Measurements from ENCODE around the gene C4orf36. TPM values are rescaled to one million over a fixed set of nuclear protein-coding genes. Genes with fewer than 3 reads are reported as not detected.
A peak's percentile ranks its signal among the peaks of the same experiment; 100 is the strongest.

Gene C4orf36
- under 1 TPM in 1 of 2 experiments, not detected in 1; 0.44 TPM for total RNA-seq

GRCh38 chr4:86891762-86892635 is at the start of gene C4orf36:
Gene C4orf36, minus strand, starts transcription at chr4:86892422. Its CDS starts 902 bp downstream, at chr4:86891520.
- no peaks in the 10 kb centered on the region for H3K36me3 Mint-ChIP-seq (ENCODE audit: low read depth)
- peak; percentile 66 for DNase-seq
- CTCF ChIA-PET = interaction anchor here (1.6 to 4.5 kb wide), 2 partner anchors 31 to 394 kb away, joined by 4 to 56 read pairs; no protein-coding TSS in a partner anchor
- no peaks in the 10 kb centered on the region for H3K9me3 Mint-ChIP-seq
- peaks cover 5% of the 10 kb centered on the region for H3K4me1 Mint-ChIP-seq (ENCODE audit: low read depth)
- H3K4me3 Mint-ChIP-seq = peak within 1 kb of the TSS; percentile 73
- H3K27ac Mint-ChIP-seq = no peak within 1 kb of the TSS
- intact Hi-C loops (cut with micrococcal nuclease) = loop anchor here (2.0 to 10.0 kb wide), 2 partner anchors 297 to 1747 kb away; partner anchors contain the start of gene PTPN13
- peaks cover 22% of the 10 kb centered on the region for H3K27me3 Mint-ChIP-seq (ENCODE audit: low read depth)

GRCh38 chr4:86940920-86941460 is 48.8 kb upstream of the C4orf36 start:
- Mint-ChIP-seq H3K4me3 (no peak overlapping the region), H3K9me3 (no peaks in the 10 kb centered on the region), H3K36me3 (ENCODE audit: low read depth) (no peaks in the 10 kb centered on the region), H3K27ac (no peak overlapping the region), H3K27me3 (ENCODE audit: low read depth) (no peaks in the 10 kb centered on the region), H3K4me1 (ENCODE audit: low read depth) (peaks cover 52% of the 10 kb centered on the region)
- no peak for DNase-seq
- CTCF ChIA-PET = no interaction called here
- intact Hi-C loops (cut with micrococcal nuclease) = no loop called here

GRCh38 chr4:86939729-86940575 is 47.7 kb upstream of the C4orf36 start:
- H3K36me3 Mint-ChIP-seq (ENCODE audit: low read depth) = no peaks in the 10 kb centered on the region
- no peaks in the 10 kb centered on the region for H3K9me3 Mint-ChIP-seq
- peak overlapping the region; percentile 55 for H3K27ac Mint-ChIP-seq
- intact Hi-C loops (cut with micrococcal nuclease) = loop anchor here (1.0 to 5.0 kb wide), 4 partner anchors 7 to 1442 kb away; no protein-coding TSS in a partner anchor
- peaks cover 49% of the 10 kb centered on the region for H3K4me1 Mint-ChIP-seq (ENCODE audit: low read depth)
- peak; percentile 57 for DNase-seq
- CTCF ChIA-PET = interaction anchor here (1.1 to 3.1 kb wide), 5 partner anchors 14 to 152 kb away, joined by 4 to 13 read pairs (median 7); no protein-coding TSS in a partner anchor
- H3K4me3 Mint-ChIP-seq = no peak overlapping the region
- no peaks in the 10 kb centered on the region for H3K27me3 Mint-ChIP-seq (ENCODE audit: low read depth)

- intact Hi-C loops (cut with micrococcal nuclease) = loop anchor here (1.0 to 5.0 kb wide), 4 partner anchors 8 to 1443 kb away; no protein-coding TSS in a partner anchor
- peaks cover 45% of the 10 kb centered on the region for H3K4me1 Mint-ChIP-seq (ENCODE audit: low read depth)
- H3K9me3 Mint-ChIP-seq = no peaks in the 10 kb centered on the region
- no peaks in the 10 kb centered on the region for H3K36me3 Mint-ChIP-seq (ENCODE audit: low read depth)
- CTCF ChIA-PET = interaction anchor here (1.1 to 3.1 kb wide), 5 partner anchors 15 to 153 kb away, joined by 4 to 13 read pairs (median 7); no protein-coding TSS in a partner anchor
- H3K27ac Mint-ChIP-seq = peak overlapping the region; percentile 55
- no peak for DNase-seq
- no peaks in the 10 kb centered on the region for H3K27me3 Mint-ChIP-seq (ENCODE audit: low read depth)
- H3K4me3 Mint-ChIP-seq = no peak overlapping the region
Measured at GRCh38 chr4:86938771-86939520, 46.7 kb upstream of the C4orf36 start.

- peak overlapping the region; percentile 92 for H3K27ac Mint-ChIP-seq
Measured at GRCh38 chr4:86935853-86936733, 43.9 kb upstream of the C4orf36 start.

GRCh38 chr4:86935566-86935852 is 43.3 kb upstream of the C4orf36 start:
- peaks cover 46% of the 10 kb centered on the region for H3K4me1 Mint-ChIP-seq (ENCODE audit: low read depth)
- no peak for DNase-seq
- H3K36me3 Mint-ChIP-seq (ENCODE audit: low read depth) = no peaks in the 10 kb centered on the region
- intact Hi-C loops (cut with micrococcal nuclease) = loop anchor here (1.0 to 5.0 kb wide), 4 partner anchors 71 to 1447 kb away; partner anchors contain the start of gene NUDT9
- H3K9me3 Mint-ChIP-seq = no peaks in the 10 kb centered on the region
- peak overlapping the region; percentile 87 for H3K4me3 Mint-ChIP-seq
- peak overlapping the region; percentile 92 for H3K27ac Mint-ChIP-seq
- no peaks in the 10 kb centered on the region for H3K27me3 Mint-ChIP-seq (ENCODE audit: low read depth)
- CTCF ChIA-PET = interaction anchor here (0.9 to 3.0 kb wide), 12 partner anchors 8 to 164 kb away, joined by 3 to 24 read pairs (median 6); no protein-coding TSS in a partner anchor

More at GRCh38 chr4:86935853-86936733, 43.9 kb upstream of the C4orf36 start:
- DNase-seq = peak; percentile 90
- peaks cover 48% of the 10 kb centered on the region for H3K4me1 Mint-ChIP-seq (ENCODE audit: low read depth)
- peak overlapping the region; percentile 87 for H3K4me3 Mint-ChIP-seq
- intact Hi-C loops (cut with micrococcal nuclease) = loop anchor here (1.0 to 5.0 kb wide), 9 partner anchors 21 to 1446 kb away; partner anchors contain the start of gene NUDT9
- CTCF ChIA-PET = interaction anchor here (0.6 to 3.1 kb wide), 13 partner anchors 9 to 164 kb away, joined by 3 to 24 read pairs (median 5); no protein-coding TSS in a partner anchor
- H3K27me3 Mint-ChIP-seq (ENCODE audit: low read depth) = no peaks in the 10 kb centered on the region
- no peaks in the 10 kb centered on the region for H3K36me3 Mint-ChIP-seq (ENCODE audit: low read depth)
- no peaks in the 10 kb centered on the region for H3K9me3 Mint-ChIP-seq

- Mint-ChIP-seq H3K9me3 (no peaks in the 10 kb centered on the region), H3K4me3 (peak within 1 kb of the TSS; percentile 87), H3K36me3 (ENCODE audit: low read depth) (peaks cover 2% of the 10 kb centered on the region), H3K27ac (peak within 1 kb of the TSS; percentile 92), H3K4me1 (ENCODE audit: low read depth) (peaks cover 40% of the 10 kb centered on the region), H3K27me3 (ENCODE audit: low read depth) (no peaks in the 10 kb centered on the region)
- DNase-seq = peak; percentile 89
- CTCF ChIA-PET = interaction anchor here (0.8 to 3.0 kb wide), 17 partner anchors 10 to 285 kb away, joined by 3 to 24 read pairs (median 3); no protein-coding TSS in a partner anchor
- intact Hi-C loops (cut with micrococcal nuclease) = loop anchor here (1.0 to 5.0 kb wide), 5 partner anchors 71 to 1447 kb away; partner anchors contain the start of genes KLHL8 and NUDT9
Measured at GRCh38 chr4:86934771-86935565, 42.7 kb upstream of the C4orf36 start, which contains the start of gene AFF1. Gene AFF1, plus strand, starts transcription at chr4:86935011. Its CDS starts 13,523 bp downstream, at chr4:86948534.

GRCh38 chr4:86934147-86934770 is 42.0 kb upstream of the C4orf36 start:
- H3K4me1 Mint-ChIP-seq (ENCODE audit: low read depth) = peaks cover 33% of the 10 kb centered on the region
- CTCF ChIA-PET = interaction anchor here (0.8 to 3.0 kb wide), 14 partner anchors 11 to 286 kb away, joined by 3 to 24 read pairs (median 5); no protein-coding TSS in a partner anchor
- H3K27ac Mint-ChIP-seq = peak overlapping the region; percentile 71
- H3K27me3 Mint-ChIP-seq (ENCODE audit: low read depth) = no peaks in the 10 kb centered on the region
- H3K36me3 Mint-ChIP-seq (ENCODE audit: low read depth) = peaks cover 2% of the 10 kb centered on the region
- H3K4me3 Mint-ChIP-seq = peak overlapping the region; percentile 76
- H3K9me3 Mint-ChIP-seq = no peaks in the 10 kb centered on the region
- DNase-seq = peak; percentile 8
- intact Hi-C loops (cut with micrococcal nuclease) = loop anchor here (1.0 to 2.0 kb wide), 2 partner anchors 286 to 489 kb away; partner anchors contain the start of genes KLHL8 and NUDT9

GRCh38 chr4:86928400-86929255 is 36.4 kb upstream of the C4orf36 start:
- Mint-ChIP-seq H3K36me3 (ENCODE audit: low read depth) (peaks cover 2% of the 10 kb centered on the region), H3K4me3 (no peak overlapping the region), H3K27me3 (ENCODE audit: low read depth) (no peaks in the 10 kb centered on the region), H3K27ac (peak overlapping the region; percentile 70), H3K4me1 (ENCODE audit: low read depth) (peaks cover 24% of the 10 kb centered on the region), H3K9me3 (no peaks in the 10 kb centered on the region)
- CTCF ChIA-PET = interaction anchor here (0.7 to 1.8 kb wide), 5 partner anchors 7 to 222 kb away, joined by 3 to 8 read pairs (median 5); no protein-coding TSS in a partner anchor
- DNase-seq = no peak
- intact Hi-C loops (cut with micrococcal nuclease) = no loop called here

All from activated naive CD4-positive, alpha-beta T cell treated with anti-CD3 and anti-CD28 coated beads for 36 hours (primary cell).